Colonic mucosa (tissue), 4 donors: ENCODE measurements around the gene IGF1. TPM values are rescaled to one million over a fixed set of nuclear protein-coding genes. Genes with fewer than 3 reads are reported as not detected.

Source experiments
- DNase-seq: peaks from one replicate; pipeline ENCODE4 v3.0.0-alpha.2; 2020
- H3K27ac ChIP-seq: fragments of 200-600 bp; one replicate; pipeline ENCODE4 v1.8.0; 2021
- H3K27me3 ChIP-seq: fragments of 200-600 bp; one replicate; pipeline ENCODE4 v1.8.0; 2021
- H3K36me3 ChIP-seq: fragments of 200-600 bp; one replicate; pipeline ENCODE4 v1.8.0; 2021
- H3K4me1 ChIP-seq: fragments of 200-600 bp; one replicate; pipeline ENCODE4 v1.8.0; 2021; ENCODE audit warnings: mild to moderate bottlenecking
- H3K4me3 ChIP-seq: fragments of 200-600 bp; one replicate; pipeline ENCODE4 v1.8.0; 2021
- H3K9ac ChIP-seq, 2 donors: one replicate each; pipeline ENCODE4 v1.7.0; 2013; ENCODE audit warnings: control low read depth in 2 of 2, low read depth in 2 of 2, low read length in 2 of 2
- H3K9me3 ChIP-seq: fragments of 200-600 bp; one replicate; pipeline ENCODE4 v1.8.0; 2021
- CTCF ChIP-seq: fragments of 200-600 bp; IDR thresholded peaks from one replicate; pipeline ENCODE4 v1.8.0; 2022; ENCODE audit warnings: antibody characterized with exemption, mild to moderate bottlenecking
- intact Hi-C: fragments of 100-400 bp; cut with DNase I; formaldehyde crosslinking; loops from one replicate; pipeline ENCODE4 v1.14.1; 2022
- total RNA-seq, 2 donors: library from RNA; stranded (reverse); fragmentation: NEBNext Ultra II Directional in 1 of 2; extraction: Animal tissue kit (Norgen Biotek cat#: 25700) in 1 of 2; gene quantifications; one replicate each; pipeline ENCODE4 v1.2.1, GENCODE V29; 2021
- donor health status: healthy.
- donor health status: DM: no; HTN: no; CAD: no.
- donor health status: DM: no; HTN: no; CAD: no.

Gene IGF1
- total RNA-seq, 2 donors from 2014 or later, result 1.6 to 3.2 TPM

- Histone ChIP-seq H3K9ac (no peak overlapping the region), H3K27ac (no peak overlapping the region), H3K27me3 (no peaks in the 10 kb centered on the region), H3K36me3 (no peaks in the 10 kb centered on the region), H3K4me1 (no peaks in the 10 kb centered on the region), H3K9me3 (no peaks in the 10 kb centered on the region), H3K4me3 (no peak overlapping the region)
- TF ChIP-seq CTCF, result no peak
- intact Hi-C loops, result no loop called here
- no peak for DNase-seq
These were observed 100.8 kb downstream of the IGF1 start for GRCh38 chr12:102379346-102380162.

GRCh38 chr12:102376781-102377180 lies 103.6 kb downstream of the IGF1 start:
- Histone ChIP-seq H3K9me3 (no peaks in the 10 kb centered on the region), H3K36me3 (no peaks in the 10 kb centered on the region), H3K4me3 (no peak overlapping the region), H3K27ac (no peak overlapping the region), H3K9ac (no peak overlapping the region), H3K4me1 (no peaks in the 10 kb centered on the region), H3K27me3 (no peaks in the 10 kb centered on the region)
- TF ChIP-seq CTCF, result no peak
- intact Hi-C loops, result no loop called here
- DNase-seq, result no peak

- H3K27me3 ChIP-seq, result no peaks in the 10 kb centered on the region
- no peak overlapping the region for H3K9ac ChIP-seq
- H3K27ac ChIP-seq, result no peak overlapping the region
- H3K9me3 ChIP-seq, result no peaks in the 10 kb centered on the region
- no peaks in the 10 kb centered on the region for H3K36me3 ChIP-seq
- H3K4me3 ChIP-seq, result no peak overlapping the region
- no peaks in the 10 kb centered on the region for H3K4me1 ChIP-seq
- no peak for TF ChIP-seq CTCF
- DNase-seq, result no peak
- intact Hi-C loops, result no loop called here
These were observed 104.1 kb downstream of the IGF1 start for GRCh38 chr12:102376181-102376747.

GRCh38 chr12:102374190-102374589 lies 106.2 kb downstream of the IGF1 start:
- Histone ChIP-seq H3K36me3 (no peaks in the 10 kb centered on the region), H3K9ac (no peak overlapping the region), H3K4me3 (no peak overlapping the region), H3K4me1 (no peaks in the 10 kb centered on the region), H3K9me3 (no peaks in the 10 kb centered on the region), H3K27me3 (no peaks in the 10 kb centered on the region), H3K27ac (no peak overlapping the region)
- TF ChIP-seq CTCF, result no peak
- intact Hi-C loops, result no loop called here
- no peak for DNase-seq

GRCh38 chr12:102372087-102372486 lies 108.3 kb downstream of the IGF1 start:
- Histone ChIP-seq H3K9me3 (no peaks in the 10 kb centered on the region), H3K27me3 (no peaks in the 10 kb centered on the region), H3K4me3 (no peak overlapping the region), H3K9ac (no peak overlapping the region), H3K4me1 (no peaks in the 10 kb centered on the region), H3K27ac (no peak overlapping the region), H3K36me3 (no peaks in the 10 kb centered on the region)
- intact Hi-C loops, result no loop called here
- DNase-seq, result no peak
- TF ChIP-seq CTCF, result no peak
